Fibroblast of the aortic adventitia (primary cell): Measurements from ENCODE around the gene ZNF439. TPM values are rescaled to one million over a fixed set of nuclear protein-coding genes. Genes with fewer than 3 reads are reported as not detected.
"Not testable (repeated sequence)": the region's sequence is repeated elsewhere in the genome, so short reads cannot be mapped to it uniquely, and the experiment has no call there.

Source experiments
- DNase-seq: peaks from one replicate; pipeline ENCODE4 v3.0.0-alpha.2; 2010; ENCODE audit warnings: low read depth
- H3K4me3 ChIP-seq: 2 replicates; pipeline ENCODE4 v1.5.1; 2011; ENCODE audit warnings: low read depth, mild to moderate bottlenecking, control low read depth, low read length, moderate library complexity
- total RNA-seq: library from RNA; depleted of rRNA; stranded (reverse); fragments of >200 nt; gene quantifications from 2 replicates; pipeline ENCODE4 v1.2.3, GENCODE V29; 2012; ENCODE audit warnings: low replicate concordance
- TF ChIP-seq, protein P1 (sequence below): IDR thresholded peaks from 2 replicates; pipeline ENCODE4 v1.5.1; 2011; ENCODE audit warnings: mild to moderate bottlenecking, low read length, control low read depth, inconsistent platforms; ENCODE audit not compliant: insufficient read depth

ZNF439 gene
- total RNA-seq, 1 donor, result 0.72 TPM

DNA sequence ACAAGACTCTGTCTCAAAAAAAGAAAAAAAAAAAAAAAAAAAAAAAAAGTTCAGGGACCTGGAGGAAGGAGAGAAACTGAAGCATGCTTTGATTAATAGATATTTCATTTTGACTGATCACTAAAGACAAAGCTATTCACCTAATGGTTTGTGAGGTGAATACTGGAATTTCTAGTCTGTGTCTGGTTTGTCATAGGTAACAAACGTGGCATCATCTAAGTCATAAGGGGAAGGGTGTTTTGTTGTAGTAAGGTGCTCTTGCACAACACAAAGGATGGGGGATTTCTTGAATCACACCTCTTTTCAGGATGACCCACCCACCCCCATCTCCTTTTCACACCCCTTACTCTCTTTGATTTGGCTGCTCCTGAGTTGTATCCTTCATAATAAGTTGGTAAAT lies 25.2 kb downstream of the ZNF439 start:
- TF ChIP-seq, protein P1, sequence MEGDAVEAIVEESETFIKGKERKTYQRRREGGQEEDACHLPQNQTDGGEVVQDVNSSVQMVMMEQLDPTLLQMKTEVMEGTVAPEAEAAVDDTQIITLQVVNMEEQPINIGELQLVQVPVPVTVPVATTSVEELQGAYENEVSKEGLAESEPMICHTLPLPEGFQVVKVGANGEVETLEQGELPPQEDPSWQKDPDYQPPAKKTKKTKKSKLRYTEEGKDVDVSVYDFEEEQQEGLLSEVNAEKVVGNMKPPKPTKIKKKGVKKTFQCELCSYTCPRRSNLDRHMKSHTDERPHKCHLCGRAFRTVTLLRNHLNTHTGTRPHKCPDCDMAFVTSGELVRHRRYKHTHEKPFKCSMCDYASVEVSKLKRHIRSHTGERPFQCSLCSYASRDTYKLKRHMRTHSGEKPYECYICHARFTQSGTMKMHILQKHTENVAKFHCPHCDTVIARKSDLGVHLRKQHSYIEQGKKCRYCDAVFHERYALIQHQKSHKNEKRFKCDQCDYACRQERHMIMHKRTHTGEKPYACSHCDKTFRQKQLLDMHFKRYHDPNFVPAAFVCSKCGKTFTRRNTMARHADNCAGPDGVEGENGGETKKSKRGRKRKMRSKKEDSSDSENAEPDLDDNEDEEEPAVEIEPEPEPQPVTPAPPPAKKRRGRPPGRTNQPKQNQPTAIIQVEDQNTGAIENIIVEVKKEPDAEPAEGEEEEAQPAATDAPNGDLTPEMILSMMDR, result no peak
- H3K4me3 ChIP-seq, result no peak overlapping the region
- no peak for DNase-seq

DNA sequence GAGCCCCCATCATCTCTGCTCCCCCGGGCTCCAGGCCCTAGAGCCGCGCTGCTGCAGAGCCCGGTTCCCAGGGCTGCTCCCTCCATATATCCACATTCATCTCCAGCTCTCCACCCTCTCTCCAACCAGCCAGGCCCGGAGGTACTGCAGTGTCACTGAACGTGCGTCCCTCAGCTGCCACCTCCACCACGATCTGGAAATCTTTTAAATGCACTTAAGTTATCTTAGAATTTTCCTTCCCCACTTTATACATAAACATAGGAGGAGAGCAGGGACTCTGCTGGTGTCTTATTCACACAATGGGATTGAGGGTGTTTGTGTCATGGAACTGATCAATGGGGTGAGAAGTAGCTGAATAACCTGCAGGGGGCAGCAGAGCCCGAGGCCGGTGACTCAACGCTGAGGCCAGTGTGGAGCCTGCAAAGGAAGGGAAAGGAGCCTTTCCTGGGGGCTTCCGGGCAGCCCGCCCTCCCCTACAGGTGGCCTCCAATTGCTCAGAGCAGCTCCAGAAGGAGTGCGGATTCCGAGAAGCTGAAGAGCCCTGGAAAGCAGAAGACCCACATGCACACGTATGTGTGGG lies 31.3 kb downstream of the ZNF439 start:
- not testable (repeated sequence) for H3K4me3 ChIP-seq, DNase-seq

DNA sequence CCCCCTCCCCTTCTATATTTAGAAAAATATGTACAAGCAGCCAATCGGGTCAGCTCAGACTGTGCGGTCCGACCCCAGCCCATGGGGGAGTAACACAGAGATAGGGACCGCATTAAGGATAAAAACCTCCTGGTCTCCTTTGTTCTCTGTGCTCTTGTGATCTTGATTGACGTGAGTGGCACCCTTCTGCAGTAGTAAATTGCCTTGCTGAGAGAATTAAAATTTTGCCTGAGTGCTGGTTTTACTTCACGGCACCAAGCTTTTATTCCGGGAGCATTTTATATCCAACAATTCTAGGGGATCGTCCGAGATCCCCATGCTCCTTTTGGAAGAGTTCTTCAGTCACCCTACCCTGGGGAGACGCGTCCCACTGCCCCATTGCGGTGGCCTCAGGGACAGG lies 32.1 kb downstream of the ZNF439 start:
- no peak overlapping the region for H3K4me3 ChIP-seq
- DNase-seq, result no peak
- TF ChIP-seq, protein P1, result no peak

DNA sequence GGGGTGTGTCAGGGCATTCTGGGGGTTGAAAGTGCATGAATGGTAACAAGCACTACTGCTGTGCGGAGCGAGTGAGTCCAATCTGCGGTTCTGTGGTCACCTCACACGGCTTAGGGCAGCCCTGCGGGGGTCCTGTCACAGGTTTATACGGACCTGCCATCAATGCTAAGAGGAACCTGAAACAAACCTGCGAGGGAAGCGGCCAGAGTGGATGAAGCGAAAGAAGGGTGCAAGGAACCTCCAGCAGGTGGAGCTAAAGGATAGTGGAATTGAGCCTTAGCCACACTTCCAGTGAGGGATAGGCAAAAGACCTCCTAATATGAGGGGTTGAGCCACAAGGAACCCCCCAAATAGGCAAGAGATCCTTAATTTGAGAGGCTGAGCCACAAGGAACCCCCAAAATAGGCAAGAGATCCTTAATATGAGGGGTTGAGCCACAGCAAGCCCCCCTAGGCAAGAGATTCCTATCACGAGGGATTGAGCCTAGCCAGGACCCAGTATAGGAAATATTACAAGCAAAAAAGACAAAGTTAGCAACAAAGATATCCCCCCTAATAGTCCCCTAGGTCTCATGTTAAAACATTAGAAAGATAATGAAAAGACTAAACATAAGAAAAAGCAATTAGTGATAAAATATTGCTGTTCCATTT lies 32.8 kb downstream of the ZNF439 start:
- TF ChIP-seq, protein P1, result peak; percentile 83
- DNase-seq, result peak; percentile 65
- H3K4me3 ChIP-seq, result peak overlapping the region; percentile 28

DNA sequence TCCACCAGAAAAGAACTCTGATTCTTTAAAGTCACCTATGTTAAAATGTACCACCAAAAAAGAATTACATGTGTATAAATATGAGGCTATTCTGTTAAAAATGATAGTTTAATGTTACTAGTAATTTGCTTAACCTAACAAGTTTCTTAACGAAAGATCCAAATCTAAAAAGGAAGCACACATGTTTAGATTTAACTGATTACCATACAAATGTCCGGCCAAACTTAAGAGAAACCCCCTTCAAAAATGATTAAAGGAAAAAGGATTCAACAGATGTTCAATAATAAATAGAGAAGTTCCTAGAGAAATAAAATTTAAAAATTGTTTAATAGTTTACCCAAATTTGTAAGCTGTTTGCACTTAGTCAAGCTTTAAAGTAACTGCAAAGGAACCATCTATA lies 34.1 kb downstream of the ZNF439 start:
- TF ChIP-seq, protein P1, result no peak
- no peak for DNase-seq
- H3K4me3 ChIP-seq, result no peak overlapping the region

DNA sequence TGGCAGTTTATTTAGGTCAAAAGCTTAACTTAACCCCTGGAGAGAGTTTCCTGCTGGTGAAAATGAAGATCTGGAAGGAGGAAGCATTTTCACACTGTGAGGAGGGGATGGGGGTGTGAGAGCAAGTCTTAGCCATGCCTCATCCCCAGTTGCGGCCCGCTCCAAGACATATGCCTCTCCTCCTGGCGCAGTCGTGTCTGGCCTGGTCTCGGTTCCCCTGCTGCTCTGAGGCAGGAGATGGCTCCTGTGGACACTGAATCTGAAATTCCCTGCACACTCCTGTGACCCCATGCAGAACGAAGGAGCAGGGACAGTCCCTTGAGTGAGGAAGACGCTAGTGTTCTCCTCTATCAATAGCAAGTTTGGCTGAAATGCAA lies 38.7 kb downstream of the ZNF439 start:
- peak overlapping the region; percentile 75 for H3K4me3 ChIP-seq
- TF ChIP-seq, protein P1, result no peak
- DNase-seq, result no peak

DNA sequence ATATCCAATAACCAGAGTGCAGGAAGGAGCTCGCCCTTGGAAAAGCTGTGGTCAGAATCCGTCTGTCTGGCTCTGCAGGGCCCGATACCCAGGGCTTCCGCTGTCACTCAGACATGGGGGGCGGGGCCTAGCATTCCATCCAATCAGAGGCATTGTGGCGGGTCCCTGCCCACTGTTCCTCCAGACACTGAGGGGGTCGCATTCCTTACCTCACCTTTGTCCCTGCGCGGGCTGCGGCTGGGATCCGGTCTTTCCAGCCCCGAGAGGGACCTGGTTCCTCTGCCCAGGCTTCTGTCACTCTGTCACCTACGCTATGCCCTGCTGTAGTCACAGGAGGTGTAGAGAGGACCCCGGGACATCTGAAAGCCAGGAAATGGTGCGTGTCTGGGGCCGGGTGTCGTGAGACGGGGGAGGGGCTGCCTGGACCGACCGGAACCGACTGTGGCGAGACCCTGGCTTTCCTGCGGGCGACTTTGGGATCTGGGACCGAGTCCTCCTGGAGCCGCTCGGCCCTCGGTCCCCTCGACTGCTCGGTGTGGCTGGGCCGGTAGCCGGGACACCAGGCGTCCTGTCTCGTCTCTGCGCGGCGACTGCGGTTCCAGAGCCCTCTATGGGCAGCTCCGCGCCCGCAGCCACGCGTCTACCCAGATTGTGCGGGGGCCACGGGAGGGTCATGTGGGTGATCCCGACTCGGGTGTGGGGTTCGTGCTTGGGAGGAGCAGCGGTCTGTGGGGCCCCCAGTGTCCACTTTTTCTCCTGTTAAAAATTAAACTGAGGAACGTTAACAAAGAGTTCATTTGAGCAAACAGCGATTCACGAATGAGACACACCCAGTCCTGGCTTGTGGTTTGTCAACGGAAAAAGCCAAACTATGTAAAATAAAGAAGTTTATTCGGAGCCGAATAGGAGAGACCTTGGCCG lies 39.3 kb downstream of the ZNF439 start, which contains the start of gene ZNF69:
Gene ZNF69, plus strand, starts transcription at position 172 of the 921 bp plus-strand sequence. Its CDS starts 142 bp downstream, at position 314.
- TF ChIP-seq, protein P1, result peak; percentile 19
- H3K4me3 ChIP-seq, result peak within 1 kb of the TSS; percentile 75
- peak; percentile 50 for DNase-seq

DNA sequence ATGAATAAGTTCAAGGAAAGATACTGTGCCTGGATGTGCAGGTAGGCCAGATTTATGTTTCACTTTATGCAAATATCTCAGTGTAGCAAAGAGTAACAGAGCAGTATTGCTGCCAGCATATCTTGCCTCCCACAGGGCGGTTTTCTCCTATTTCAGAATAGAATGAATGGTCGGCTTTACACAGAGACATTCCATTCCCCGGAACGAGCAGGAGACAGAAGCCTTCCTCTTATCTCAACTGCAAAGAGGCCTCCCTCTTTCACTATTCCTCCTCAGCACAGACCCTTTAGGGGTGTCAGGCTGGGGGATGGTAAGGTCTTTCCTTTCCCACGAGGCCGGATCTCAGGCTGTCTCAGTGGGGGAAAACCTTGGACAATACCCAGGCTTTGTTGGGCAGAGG lies 41.4 kb downstream of the ZNF439 start:
- not testable (repeated sequence) for DNase-seq

More for the DNA sequence above, 41.4 kb downstream of the ZNF439 start:
- H3K4me3 ChIP-seq, result not testable (repeated sequence)
